Raji (cell line): ENCODE results near the gene ATP8B3.

Experiments
- POLR2A ChIP-seq: IDR thresholded peaks from 2 replicates; pipeline ENCODE4 v1.6.1; 2011; ENCODE audit warnings: low read depth, low read length, control low read depth; ENCODE audit not compliant: insufficient read depth

ATP8B3 gene

GRCh38 chr19:1811942-1812425 lies at the start of gene ATP8B3:
Gene ATP8B3 (minus strand): TSS chr19:1812276. CDS start chr19:1811736, 540 bp downstream.
- no peak; the same call in 1 of the 2 replicates for TF ChIP-seq POLR2A

- TF ChIP-seq POLR2A, result no peak
These were observed 49.5 kb upstream of the ATP8B3 start for GRCh38 chr19:1861599-1862031.

- TF ChIP-seq POLR2A, result no peak
These were observed 48.9 kb upstream of the ATP8B3 start for GRCh38 chr19:1860821-1861598.

GRCh38 chr19:1860042-1860775 lies 48.1 kb upstream of the ATP8B3 start:
- no peak for TF ChIP-seq POLR2A

GRCh38 chr19:1859331-1859781 lies 47.3 kb upstream of the ATP8B3 start:
- no peak for TF ChIP-seq POLR2A

GRCh38 chr19:1858412-1859081 lies 46.5 kb upstream of the ATP8B3 start:
- TF ChIP-seq POLR2A, result no peak

GRCh38 chr19:1857648-1858326 lies 45.7 kb upstream of the ATP8B3 start:
- no peak for TF ChIP-seq POLR2A

GRCh38 chr19:1856698-1857603 lies 44.9 kb upstream of the ATP8B3 start:
- TF ChIP-seq POLR2A, result no peak; the same call in 1 of the 2 replicates

GRCh38 chr19:1856345-1856697 lies 44.2 kb upstream of the ATP8B3 start:
- no peak for TF ChIP-seq POLR2A

GRCh38 chr19:1855828-1856255 lies 43.8 kb upstream of the ATP8B3 start:
- TF ChIP-seq POLR2A, result no peak; the same call in 1 of the 2 replicates

- TF ChIP-seq POLR2A, result peak; percentile 59
These were observed 43.2 kb upstream of the ATP8B3 start for GRCh38 chr19:1855040-1855827.

GRCh38 chr19:1854542-1855039 lies 42.5 kb upstream of the ATP8B3 start:
- no peak for TF ChIP-seq POLR2A

- TF ChIP-seq POLR2A, result no peak
These were observed 42.0 kb upstream of the ATP8B3 start for GRCh38 chr19:1854039-1854541.
